H1 (cell line): ENCODE measurements around the gene TMEM174. TPM values are rescaled to one million over a fixed set of nuclear protein-coding genes. Genes with fewer than 3 reads are reported as not detected.
"Not testable (repeated sequence)": the region's sequence is repeated elsewhere in the genome, so short reads cannot be mapped to it uniquely, and the experiment has no call there.

Source experiments
- CTCF ChIA-PET: fragments of 300-600 bp; sonication (Branson Sonifier 250); formaldehyde crosslinking; loops from one replicate; lab custom pipeline; 2021; ENCODE audit not compliant: partially characterized antibody; lab: Charles Lee
- POLR2A ChIA-PET: fragments of 300-600 bp; sonication (Branson Sonifier 250); formaldehyde crosslinking; loops from one replicate; lab custom pipeline; 2021; ENCODE audit warnings: inconsistent platforms; ENCODE audit not compliant: partially characterized antibody; lab: Charles Lee
- DNase-seq, 2 experiments: peaks; one replicate each; pipeline versions ENCODE4 v3.0.0 to v3.0.0-alpha.2; 2010 to 2022; ENCODE audit warnings: low spot score in 2 of 2, low read depth in 1 of 2, mixed read lengths in 1 of 2
- FAIRE-seq: peaks from 2 replicates; lab custom pipeline; 2011; peaks lifted over from hg19 to GRCh38; lab: Jason Lieb, UNC
- H2AFZ ChIP-seq: 2 replicates; pipeline ENCODE4 v1.8.1; 2012; ENCODE audit warnings: low read length, inconsistent platforms
- H2AK5ac ChIP-seq: 2 replicates; pipeline ENCODE4 v1.6.1; 2013; ENCODE audit warnings: low read depth, low read length
- H2BK120ac ChIP-seq: replicated peaks from 2 replicates; pipeline ENCODE3; 2013; ENCODE audit warnings: low read depth, low read length, inconsistent platforms
- H2BK12ac ChIP-seq: 2 replicates; pipeline ENCODE4 v1.6.1; 2013; ENCODE audit warnings: low read depth, low read length
- H2BK15ac ChIP-seq: 2 replicates; pipeline ENCODE4 v1.6.1; 2013; ENCODE audit warnings: low read length
- H2BK20ac ChIP-seq: 2 replicates; pipeline ENCODE4 v1.6.1; 2013; ENCODE audit warnings: low read length
- H2BK5ac ChIP-seq: 2 replicates; pipeline ENCODE4 v1.6.1; 2013; ENCODE audit warnings: low read depth, low read length
- H3K14ac ChIP-seq: 2 replicates; pipeline ENCODE4 v1.6.1; 2013; ENCODE audit warnings: inconsistent platforms; ENCODE audit not compliant: insufficient read length
- H3K18ac ChIP-seq: 2 replicates; pipeline ENCODE4 v1.6.1; 2013; ENCODE audit warnings: low read length; ENCODE audit errors: extremely low read depth
- H3K23ac ChIP-seq: 2 replicates; pipeline ENCODE4 v1.6.1; 2013; ENCODE audit warnings: inconsistent platforms; ENCODE audit not compliant: insufficient read length
- H3K23me2 ChIP-seq: 2 replicates; pipeline ENCODE4 v1.6.1; 2013; ENCODE audit warnings: low read depth, low read length
- H3K27ac ChIP-seq: 2 replicates; pipeline ENCODE4 v1.6.1; 2011; ENCODE audit warnings: low read depth, low read length, inconsistent platforms
- H3K27me3 ChIP-seq, 4 experiments: replicated peaks in 1 of 4; 1 replicate in 1 of 4; 2 replicates in 3 of 4; pipeline versions ENCODE4 v1.6.1 to v1.8.1; 2011 to 2013; ENCODE audit warnings: low read length in 3 of 4, mild to moderate bottlenecking in 3 of 4, inconsistent platforms in 2 of 4, mixed read lengths in 2 of 4, moderate library complexity in 1 of 4; ENCODE audit not compliant: control insufficient read depth in 3 of 4, insufficient read depth in 3 of 4; ENCODE audit errors: extremely low read depth in 1 of 4
- H3K36me3 ChIP-seq, 4 experiments: 2 replicates each; pipeline versions ENCODE4 v1.6.1 to v1.8.1; 2011 to 2013; ENCODE audit warnings: mild to moderate bottlenecking in 4 of 4, low read length in 3 of 4, moderate library complexity in 2 of 4, control low read depth in 1 of 4, inconsistent platforms in 1 of 4; ENCODE audit not compliant: insufficient read depth in 4 of 4, control insufficient read depth in 2 of 4
- H3K4ac ChIP-seq: replicated peaks from 2 replicates; pipeline ENCODE3; 2013; ENCODE audit warnings: low read length, low read depth, mixed read lengths, inconsistent platforms; ENCODE audit not compliant: insufficient read length
- H3K4me1 ChIP-seq, 4 experiments: replicated peaks in 1 of 4; 1 replicate in 1 of 4; 2 replicates in 3 of 4; pipeline versions ENCODE4 v1.6.1 to v1.8.1; 2011 to 2013; ENCODE audit warnings: low read length in 3 of 4, inconsistent platforms in 2 of 4, mixed read lengths in 1 of 4; ENCODE audit not compliant: insufficient read depth in 4 of 4, control insufficient read depth in 3 of 4
- H3K4me2 ChIP-seq, 2 experiments: 2 replicates each; pipeline versions ENCODE4 v1.6.1 to v1.8.1; 2011 to 2013; ENCODE audit warnings: low read depth in 2 of 2, low read length in 2 of 2, control low read depth in 1 of 2, inconsistent platforms in 1 of 2, mild to moderate bottlenecking in 1 of 2; ENCODE audit not compliant: insufficient read depth in 1 of 2
- H3K4me3 ChIP-seq, 4 experiments: fragments of 200-600, 300-600 bp in 1 of 4; sonication (generic), shearing (Covaris generic), sonication (Bioruptor Twin) in 1 of 4; 2 replicates each; pipeline versions ENCODE4 v1.5.1 to v1.8.1; 2011 to 2016; ENCODE audit warnings: low read length in 4 of 4, low read depth in 3 of 4, control low read depth in 2 of 4, inconsistent platforms in 2 of 4, mild to moderate bottlenecking in 2 of 4, mixed read lengths in 1 of 4, moderate library complexity in 1 of 4; ENCODE audit not compliant: insufficient read depth in 2 of 4; ENCODE audit errors: extremely low read depth in 1 of 4
- H3K56ac ChIP-seq: replicated peaks from 2 replicates; pipeline ENCODE3; 2013; ENCODE audit warnings: low read depth, mild to moderate bottlenecking, mixed read lengths, low read length, inconsistent platforms; ENCODE audit not compliant: insufficient read length
- H3K79me1 ChIP-seq: 2 replicates; pipeline ENCODE4 v1.6.1; 2013; ENCODE audit warnings: low read depth, low read length, control low read depth
- H3K79me2 ChIP-seq, 2 experiments: 2 replicates each; pipeline versions ENCODE4 v1.6.1 to v1.8.1; 2012 to 2013; ENCODE audit warnings: low read length in 2 of 2, mild to moderate bottlenecking in 2 of 2, inconsistent platforms in 1 of 2; ENCODE audit not compliant: insufficient read depth in 2 of 2, control insufficient read depth in 1 of 2
- H3K9ac ChIP-seq, 4 experiments: replicated peaks in 1 of 4; 1 replicate in 1 of 4; 2 replicates in 3 of 4; pipeline versions ENCODE4 v1.6.1 to v1.8.1; 2011 to 2013; ENCODE audit warnings: low read depth in 3 of 4, low read length in 3 of 4, control low read depth in 2 of 4, mild to moderate bottlenecking in 2 of 4, moderate library complexity in 2 of 4, inconsistent platforms in 1 of 4; ENCODE audit errors: extremely low read depth in 1 of 4
- H3K9me3 ChIP-seq, 2 experiments: 2 replicates each; pipeline versions ENCODE4 v1.6.1 to v1.8.1; 2012 to 2013; ENCODE audit warnings: mild to moderate bottlenecking in 2 of 2, moderate library complexity in 2 of 2, control low read depth in 1 of 2, inconsistent platforms in 1 of 2, low read depth in 1 of 2, low read length in 1 of 2, mixed read lengths in 1 of 2; ENCODE audit not compliant: insufficient read depth in 2 of 2
- H4K20me1 ChIP-seq, 2 experiments: replicated peaks in 1 of 2; 2 replicates each; pipeline versions ENCODE3 to v1.8.1; 2011 to 2013; ENCODE audit warnings: inconsistent platforms in 2 of 2, low read length in 2 of 2, mild to moderate bottlenecking in 1 of 2; ENCODE audit not compliant: insufficient read depth in 2 of 2, control insufficient read depth in 1 of 2
- H4K5ac ChIP-seq: 2 replicates; pipeline ENCODE4 v1.6.1; 2013; ENCODE audit warnings: low read length, low read depth, mixed read lengths, inconsistent platforms; ENCODE audit not compliant: insufficient read length
- H4K8ac ChIP-seq: 2 replicates; pipeline ENCODE4 v1.8.0; 2013; ENCODE audit warnings: mild to moderate bottlenecking, moderate library complexity, low read length, inconsistent platforms; ENCODE audit not compliant: insufficient read depth; ENCODE audit errors: extremely low read depth
- H4K91ac ChIP-seq: replicated peaks from 2 replicates; pipeline ENCODE3; 2013; ENCODE audit warnings: low read length, mixed read lengths, inconsistent platforms; ENCODE audit not compliant: insufficient read length
- WGBS, 2 experiments: shearing (Covaris generic) in 1 of 2; methylation state at CpG; one replicate each; pipeline versions ENCODE4 v1.1.6 to v1.1.7; 2013 to 2015; ENCODE audit warnings: low lambda C conversion rate in 2 of 2, mixed read lengths in 2 of 2, inconsistent platforms in 1 of 2, low coverage in 1 of 2, missing lambda C conversion rate in 1 of 2; ENCODE audit not compliant: insufficient replicate concordance in 2 of 2, insufficient coverage in 1 of 2, insufficient read length in 1 of 2; ENCODE audit errors: extremely low coverage in 1 of 2, missing lambda C conversion rate in 1 of 2; 5-methylcytosine and 5-hydroxymethylcytosine counted together
- polyA plus RNA-seq, 7 experiments: library from polyadenylated mRNA; depleted of rRNA in 3 of 7; stranded (reverse) in 5 of 7; unstranded in 2 of 7; fragments of >200 nt in 5 of 7; fragments of 200-250 nt in 2 of 7; gene quantifications; 1 replicate in 5 of 7; 2 replicates in 1 of 7; 4 replicates in 1 of 7; pipeline versions ENCODE4 v1.2.1 to v1.2.3, GENCODE V29; 2011 to 2013; ENCODE audit warnings: missing spikeins in 2 of 7, mixed read lengths in 2 of 7
- total RNA-seq: library from RNA; stranded (reverse); fragmentation: NEBNext Ultra II Directional; extraction: Animal tissue kit (Norgen Biotek cat#: 25700); gene quantifications from 2 replicates; pipeline ENCODE4 v1.2.1, GENCODE V29; 2021

Gene TMEM174
- total and polyA plus RNA-seq, 2 of the 8 experiments (the other 6 are each of a cell fraction or from before 2014, with no cell fraction given), result not detected

DNA sequence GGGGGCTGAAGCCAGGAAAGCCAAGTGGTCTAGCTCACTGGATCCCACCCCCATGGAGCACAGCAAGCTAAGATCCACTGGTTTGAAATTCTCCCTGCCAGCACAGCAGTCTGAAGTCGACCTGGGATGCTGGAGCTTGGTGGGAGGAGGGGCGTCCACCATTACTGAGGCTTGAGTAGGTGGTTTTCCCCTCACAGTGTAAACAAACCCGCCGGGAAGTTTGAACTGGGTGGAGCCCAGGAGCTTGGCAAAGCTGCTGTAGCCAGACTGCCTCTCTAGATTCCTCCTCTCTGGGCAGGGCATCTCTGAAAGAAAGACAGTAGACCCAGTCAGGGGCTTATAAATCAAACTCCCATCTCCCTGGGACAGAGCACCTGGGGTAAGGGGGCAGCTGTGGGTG, 34.2 kb downstream of the TMEM174 start:
- not testable (repeated sequence) for H3K18ac ChIP-seq, H3K27ac ChIP-seq, H3K4me1 ChIP-seq, H3K79me2 ChIP-seq, H4K20me1 ChIP-seq, H2BK5ac ChIP-seq, FAIRE-seq, H3K79me1 ChIP-seq, H2AK5ac ChIP-seq, H3K27me3 ChIP-seq, H3K4me2 ChIP-seq, H4K8ac ChIP-seq, H2BK12ac ChIP-seq, H3K23me2 ChIP-seq, H2AFZ ChIP-seq, H2BK120ac ChIP-seq, H4K91ac ChIP-seq, H3K9me3 ChIP-seq, H2BK15ac ChIP-seq, H3K14ac ChIP-seq, H3K36me3 ChIP-seq, H4K5ac ChIP-seq, H3K4me3 ChIP-seq, H3K4ac ChIP-seq, H3K23ac ChIP-seq, H3K9ac ChIP-seq, H2BK20ac ChIP-seq, H3K56ac ChIP-seq
- DNase-seq, result peak in 1 of 2 experiments; percentile 31
- ChIA-PET POLR2A (interaction anchor here (1.6 kb wide), 1 partner anchor 9 kb away, joined by 4 read pairs; no protein-coding TSS in a partner anchor), CTCF (interaction anchor here (1.3 to 3.6 kb wide), 2 partner anchors 9 to 37 kb away, joined by 12 to 16 read pairs; no protein-coding TSS in a partner anchor)
- 77% methylated on average over 4 of the region's 4 CpGs; no CpG with 5 or more reads in 1 of the 2 experiments for WGBS, 2 experiments

DNA sequence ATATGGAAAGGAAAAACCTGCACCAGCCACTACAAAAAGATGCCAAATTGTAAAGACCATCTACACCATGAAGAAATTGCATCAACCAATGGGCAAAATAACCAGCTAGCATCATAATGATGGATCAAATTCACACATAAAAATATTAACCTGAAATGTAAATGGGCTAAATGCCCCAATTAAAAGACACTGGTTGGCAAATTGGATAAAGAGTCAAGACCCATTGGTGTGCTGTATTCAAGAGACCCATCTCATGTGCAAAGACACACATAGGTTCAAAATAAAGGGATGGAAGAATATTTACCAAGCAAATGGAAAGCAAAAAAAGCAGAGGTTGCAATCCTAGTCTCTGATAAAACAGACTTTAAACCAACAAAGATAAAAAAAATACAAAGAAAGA, 36.1 kb downstream of the TMEM174 start:
- H3K4me3 ChIP-seq, H2AK5ac ChIP-seq, H3K56ac ChIP-seq, H4K5ac ChIP-seq, H3K27ac ChIP-seq, H2BK120ac ChIP-seq, H3K14ac ChIP-seq, POLR2A ChIA-PET, H4K20me1 ChIP-seq, H3K27me3 ChIP-seq, H3K36me3 ChIP-seq, H2AFZ ChIP-seq, H4K91ac ChIP-seq, H2BK15ac ChIP-seq, H3K4me1 ChIP-seq, H3K9ac ChIP-seq, H3K79me2 ChIP-seq, H3K9me3 ChIP-seq, H3K18ac ChIP-seq, H2BK20ac ChIP-seq, DNase-seq, H2BK5ac ChIP-seq, H3K23ac ChIP-seq, H3K4ac ChIP-seq, H3K4me2 ChIP-seq, H4K8ac ChIP-seq, H3K23me2 ChIP-seq, H3K79me1 ChIP-seq, H2BK12ac ChIP-seq, FAIRE-seq: not testable (repeated sequence)
- CTCF ChIA-PET, result interaction anchor here (3.6 kb wide), 1 partner anchor 38 kb away, joined by 12 read pairs; no protein-coding TSS in a partner anchor
